ENCODE data around the gene MAPK8IP3. TPM values are rescaled to one million over a fixed set of nuclear protein-coding genes. Genes with fewer than 3 reads are reported as not detected.

The MAPK8IP3 gene
- total and polyA plus RNA-seq, 9 of the 15 experiments (the other 6 are each of a cell fraction or from before 2014, with no cell fraction given) = 0.17 to 58.7 (median 16.7) TPM

DNA sequence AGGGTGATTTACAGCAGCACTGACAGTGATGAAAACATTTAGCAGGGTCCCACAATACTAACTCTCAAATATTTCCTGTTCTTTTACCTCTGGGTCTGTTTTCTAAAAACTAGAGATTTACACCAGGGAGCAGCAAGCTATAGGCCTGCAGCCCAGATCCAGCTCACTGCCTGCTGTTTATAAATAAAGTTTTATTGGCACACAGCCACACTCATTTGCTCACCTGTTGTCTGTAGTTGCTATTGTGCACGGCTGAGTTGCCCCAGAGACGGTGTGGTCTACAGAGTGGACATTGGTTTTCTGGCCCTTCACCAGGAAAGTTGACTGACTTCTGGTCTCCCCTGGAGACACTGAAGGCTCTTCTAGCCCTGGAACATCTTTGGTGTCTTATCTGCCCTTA is 44.2 kb upstream of the MAPK8IP3 start:
- Histone ChIP-seq H3K36me3 (ENCODE audit: control insufficient read depth, insufficient read depth, low read length) (peaks cover 91% of the 10 kb centered on the region; the same call in 2 of the 3 replicates), H3K27ac (ENCODE audit: extremely low read depth, low read depth, low read length) (no peak overlapping the region), H2AFZ (ENCODE audit: low read depth, low read length) (no peak overlapping the region), H3K27me3 (ENCODE audit: control insufficient read depth in 2 of 2, insufficient read depth in 2 of 2, low read length in 2 of 2) (no peaks in the 10 kb centered on the region), H3K9me3 (replicated peaks; ENCODE audit: control insufficient read depth, insufficient read depth, low read depth, low read length) (no peaks in the 10 kb centered on the region), H4K20me1 (replicated peaks; ENCODE audit: control insufficient read depth, insufficient read depth, low read length) (0 out of 2 replicates have a peak, but pooled peaks cover 3% of the 10 kb centered on the region), H3K9ac (ENCODE audit: insufficient read depth in 1 of 2, low read depth in 2 of 2, low read length in 2 of 2) (no peak overlapping the region), H3K9me1 (ENCODE audit: control insufficient read depth, insufficient read depth, low read length) (no peaks in the 10 kb centered on the region), H3K4me3 (no peak overlapping the region), H3K4me1 (replicated peaks in 1 of 2; ENCODE audit: control insufficient read depth in 2 of 2, insufficient read depth in 2 of 2, low read length in 2 of 2) (peaks cover 0 to 16% of the 10 kb centered on the region in 2 experiments; a peak in 3 of 5 replicates), H3K4me2 (ENCODE audit: insufficient read depth, low read length) (no peak overlapping the region), H3K79me2 (ENCODE audit: control insufficient read depth, insufficient read depth, low read length) (no peaks in the 10 kb centered on the region; the same call in 2 of the 3 replicates)
- BruUV-seq (replicated peaks) = no TSS peak
- CTCF ChIA-PET (ENCODE audit: low intra/inter-chr PET ratio) = no interaction called here
- TF ChIP-seq, protein P1, sequence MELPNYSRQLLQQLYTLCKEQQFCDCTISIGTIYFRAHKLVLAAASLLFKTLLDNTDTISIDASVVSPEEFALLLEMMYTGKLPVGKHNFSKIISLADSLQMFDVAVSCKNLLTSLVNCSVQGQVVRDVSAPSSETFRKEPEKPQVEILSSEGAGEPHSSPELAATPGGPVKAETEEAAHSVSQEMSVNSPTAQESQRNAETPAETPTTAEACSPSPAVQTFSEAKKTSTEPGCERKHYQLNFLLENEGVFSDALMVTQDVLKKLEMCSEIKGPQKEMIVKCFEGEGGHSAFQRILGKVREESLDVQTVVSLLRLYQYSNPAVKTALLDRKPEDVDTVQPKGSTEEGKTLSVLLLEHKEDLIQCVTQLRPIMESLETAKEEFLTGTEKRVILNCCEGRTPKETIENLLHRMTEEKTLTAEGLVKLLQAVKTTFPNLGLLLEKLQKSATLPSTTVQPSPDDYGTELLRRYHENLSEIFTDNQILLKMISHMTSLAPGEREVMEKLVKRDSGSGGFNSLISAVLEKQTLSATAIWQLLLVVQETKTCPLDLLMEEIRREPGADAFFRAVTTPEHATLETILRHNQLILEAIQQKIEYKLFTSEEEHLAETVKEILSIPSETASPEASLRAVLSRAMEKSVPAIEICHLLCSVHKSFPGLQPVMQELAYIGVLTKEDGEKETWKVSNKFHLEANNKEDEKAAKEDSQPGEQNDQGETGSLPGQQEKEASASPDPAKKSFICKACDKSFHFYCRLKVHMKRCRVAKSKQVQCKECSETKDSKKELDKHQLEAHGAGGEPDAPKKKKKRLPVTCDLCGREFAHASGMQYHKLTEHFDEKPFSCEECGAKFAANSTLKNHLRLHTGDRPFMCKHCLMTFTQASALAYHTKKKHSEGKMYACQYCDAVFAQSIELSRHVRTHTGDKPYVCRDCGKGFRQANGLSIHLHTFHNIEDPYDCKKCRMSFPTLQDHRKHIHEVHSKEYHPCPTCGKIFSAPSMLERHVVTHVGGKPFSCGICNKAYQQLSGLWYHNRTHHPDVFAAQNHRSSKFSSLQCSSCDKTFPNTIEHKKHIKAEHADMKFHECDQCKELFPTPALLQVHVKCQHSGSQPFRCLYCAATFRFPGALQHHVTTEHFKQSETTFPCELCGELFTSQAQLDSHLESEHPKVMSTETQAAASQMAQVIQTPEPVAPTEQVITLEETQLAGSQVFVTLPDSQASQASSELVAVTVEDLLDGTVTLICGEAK (IDR thresholded peaks at IDR 0.05) = peak; percentile 95
- TF ChIP-seq, protein P1 (CRISPR knock-in tag; IDR thresholded peaks at IDR 0.05) = peak; percentile 92
- TF ChIP-seq, protein P2, sequence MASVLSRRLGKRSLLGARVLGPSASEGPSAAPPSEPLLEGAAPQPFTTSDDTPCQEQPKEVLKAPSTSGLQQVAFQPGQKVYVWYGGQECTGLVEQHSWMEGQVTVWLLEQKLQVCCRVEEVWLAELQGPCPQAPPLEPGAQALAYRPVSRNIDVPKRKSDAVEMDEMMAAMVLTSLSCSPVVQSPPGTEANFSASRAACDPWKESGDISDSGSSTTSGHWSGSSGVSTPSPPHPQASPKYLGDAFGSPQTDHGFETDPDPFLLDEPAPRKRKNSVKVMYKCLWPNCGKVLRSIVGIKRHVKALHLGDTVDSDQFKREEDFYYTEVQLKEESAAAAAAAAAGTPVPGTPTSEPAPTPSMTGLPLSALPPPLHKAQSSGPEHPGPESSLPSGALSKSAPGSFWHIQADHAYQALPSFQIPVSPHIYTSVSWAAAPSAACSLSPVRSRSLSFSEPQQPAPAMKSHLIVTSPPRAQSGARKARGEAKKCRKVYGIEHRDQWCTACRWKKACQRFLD (CRISPR knock-in tag; IDR thresholded peaks at IDR 0.05) = no peak
- no peak for TF ChIP-seq EGR1 (conservative IDR thresholded peaks at IDR 0.05)
- no peak for TF ChIP-seq CBFB (CRISPR knock-in tag; IDR thresholded peaks at IDR 0.05)
- WGBS (ENCODE audit: insufficient coverage, low coverage, missing lambda C conversion rate) = 86% methylated on average over 2 of the region's 2 CpGs
- in situ Hi-C loops (cut with MboI) (no loop called here), intact Hi-C loops (cut with micrococcal nuclease) (no loop called here)
- POLR2A ChIA-PET = interaction anchor here (0.6 to 1.6 kb wide), 2 partner anchors 13 to 115 kb away, joined by 3 read pairs; no protein-coding TSS in a partner anchor
- no peak for DNase-seq (ENCODE audit: extremely low read depth in 1 of 4, low spot score in 3 of 4)
- no peak for ATAC-seq
- FAIRE-seq = no peak
